CD4-positive, CD25-positive, alpha-beta regulatory T cell (primary cell): ENCODE measurements around the gene MORC1. TPM values are rescaled to one million over a fixed set of nuclear protein-coding genes. Genes with fewer than 3 reads are reported as not detected.

Experiments
- ATAC-seq, 2 donors: fragments of 150-1000 bp; cut with Tn5 transposase; one replicate each; pipeline ENCODE4 v1.10.0; 2021; ENCODE audit warnings: low read depth in 2 of 2, moderate number of reproducible peaks in 2 of 2, moderate library complexity in 1 of 2
- DNase-seq, 3 donors: peaks; one replicate each; pipeline versions ENCODE4 v3.0.0 to v3.0.0-alpha.2; 2012 to 2022; ENCODE audit warnings: mixed read lengths in 1 of 3
- H3K27ac ChIP-seq: one replicate; pipeline ENCODE4 v1.7.0; 2013; ENCODE audit warnings: mild to moderate bottlenecking, low read length; ENCODE audit not compliant: insufficient read depth, poor library complexity, severe bottlenecking
- H3K27me3 ChIP-seq: one replicate; pipeline ENCODE4 v1.7.0; 2013; ENCODE audit warnings: low read length; ENCODE audit not compliant: control insufficient read depth, insufficient read depth
- H3K36me3 ChIP-seq: one replicate; pipeline ENCODE4 v1.7.0; 2013; ENCODE audit warnings: mild to moderate bottlenecking, low read length, moderate library complexity; ENCODE audit not compliant: control insufficient read depth, insufficient read depth
- H3K4me1 ChIP-seq: 2 replicates; pipeline ENCODE4 v1.7.0; 2013; ENCODE audit warnings: mild to moderate bottlenecking, low read length; ENCODE audit not compliant: insufficient read depth, control insufficient read depth, poor library complexity, severe bottlenecking
- H3K4me3 ChIP-seq: one replicate; pipeline ENCODE4 v1.7.0; 2013; ENCODE audit warnings: low read depth, mild to moderate bottlenecking, low read length, moderate library complexity
- H3K9me3 ChIP-seq, 2 experiments: 1 replicate in 1 of 2; 2 replicates in 1 of 2; pipeline ENCODE4 v1.7.0; 2013; ENCODE audit warnings: low read length in 2 of 2, mild to moderate bottlenecking in 1 of 2, moderate library complexity in 1 of 2; ENCODE audit not compliant: control insufficient read depth in 2 of 2
- H3K27ac Mint-ChIP-seq, 3 donors: one replicate each; pipeline ENCODE4 v1.8.0; 2020 to 2022; ENCODE audit warnings: mild to moderate bottlenecking in 3 of 3, mixed read lengths in 3 of 3, moderate library complexity in 2 of 3
- H3K27me3 Mint-ChIP-seq: one replicate; pipeline ENCODE4 v1.8.0; 2022; ENCODE audit warnings: mild to moderate bottlenecking, mixed read lengths
- H3K36me3 Mint-ChIP-seq: one replicate; pipeline ENCODE4 v1.8.0; 2020; ENCODE audit warnings: mixed read lengths
- H3K4me1 Mint-ChIP-seq, 4 donors: one replicate each; pipeline ENCODE4 v1.8.0; 2020 to 2022; ENCODE audit warnings: mixed read lengths in 4 of 4, mild to moderate bottlenecking in 1 of 4
- H3K4me3 Mint-ChIP-seq, 4 donors: one replicate each; pipeline ENCODE4 v1.8.0; 2020 to 2022; ENCODE audit warnings: mild to moderate bottlenecking in 4 of 4, mixed read lengths in 4 of 4, moderate library complexity in 3 of 4
- H3K9me3 Mint-ChIP-seq, 7 donors: one replicate each; pipeline ENCODE4 v1.8.0; 2020 to 2022; ENCODE audit warnings: mixed read lengths in 7 of 7, mild to moderate bottlenecking in 3 of 7, moderate library complexity in 2 of 7
- polyA plus RNA-seq, 4 donors: library from polyadenylated mRNA; unstranded; fragments of 300-500 nt; fragmentation: Illumina TruSeq; gene quantifications; one replicate each; pipeline ENCODE4 v1.2.3, GENCODE V29; 2021
- total RNA-seq: library from RNA; stranded (reverse); gene quantifications from one replicate; pipeline ENCODE4 v1.2.3, GENCODE V29; 2022

The MORC1 gene
- total and polyA plus RNA-seq, 5 donors from 2014 or later = 0.12 TPM; not detected in 4

DNA sequence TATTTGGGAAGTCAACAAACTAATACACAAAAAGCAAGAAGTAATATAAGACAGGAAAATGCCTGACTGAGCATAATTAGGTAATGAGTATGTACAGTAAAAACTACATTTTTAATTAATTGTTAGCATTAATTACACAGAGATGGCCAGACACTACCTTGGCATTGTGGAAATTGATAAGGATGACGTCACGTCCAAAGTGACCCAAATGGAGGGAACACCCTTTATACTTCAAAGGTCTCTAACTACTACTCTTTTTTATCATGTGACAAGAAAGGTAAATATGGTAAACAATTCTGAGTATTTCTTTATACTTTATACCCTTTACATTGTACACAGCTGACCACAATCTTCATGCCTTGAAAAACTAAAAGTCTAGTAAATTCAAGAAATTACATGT, 141.9 kb downstream of the MORC1 start:
- H3K27ac Mint-ChIP-seq = no peak overlapping the region
- Histone ChIP-seq H3K36me3 (no peaks in the 10 kb centered on the region), H3K4me1 (no peaks in the 10 kb centered on the region), H3K27ac (no peak overlapping the region), H3K9me3 (no peaks in the 10 kb centered on the region), H3K4me3 (no peak overlapping the region), H3K27me3 (no peaks in the 10 kb centered on the region)
- no peak for DNase-seq
- H3K4me3 Mint-ChIP-seq = no peak overlapping the region
- H3K4me1 Mint-ChIP-seq = peaks cover 0 to 3% (median 0%) of the 10 kb centered on the region in 4 donors
- peaks cover 0 to 6% (median 0%) of the 10 kb centered on the region in 7 donors for H3K9me3 Mint-ChIP-seq
- ATAC-seq = no peak
- H3K27me3 Mint-ChIP-seq = peaks cover 32% of the 10 kb centered on the region
- H3K36me3 Mint-ChIP-seq = no peaks in the 10 kb centered on the region

DNA sequence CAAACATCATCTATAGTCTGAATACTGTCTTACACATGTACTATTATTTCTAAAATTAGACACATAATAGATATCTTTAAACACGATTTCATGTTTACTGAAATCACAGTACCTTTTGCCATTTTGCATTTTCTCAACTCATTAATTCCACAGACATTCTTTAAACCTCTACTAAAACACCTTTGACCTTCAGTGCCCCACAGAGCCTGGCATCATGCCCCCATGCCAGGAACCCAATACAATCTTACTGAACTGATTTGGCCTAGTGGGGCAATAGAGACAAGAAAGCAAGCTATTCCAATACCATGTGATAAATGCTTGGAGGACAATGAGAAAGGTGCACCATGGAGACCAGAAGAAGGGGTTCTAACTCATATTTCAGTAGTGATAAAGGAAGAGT, 144.9 kb downstream of the MORC1 start:
- Mint-ChIP-seq H3K27me3 (peaks cover 14% of the 10 kb centered on the region), H3K4me1 (peaks cover 0 to 3% (median 0%) of the 10 kb centered on the region in 4 donors), H3K36me3 (no peaks in the 10 kb centered on the region), H3K9me3 (peaks cover 0 to 3% (median 0%) of the 10 kb centered on the region in 7 donors), H3K27ac (no peak overlapping the region), H3K4me3 (no peak overlapping the region)
- Histone ChIP-seq H3K27ac (no peak overlapping the region), H3K4me3 (no peak overlapping the region), H3K36me3 (no peaks in the 10 kb centered on the region), H3K4me1 (no peaks in the 10 kb centered on the region), H3K27me3 (no peaks in the 10 kb centered on the region), H3K9me3 (no peaks in the 10 kb centered on the region)
- no peak for ATAC-seq
- DNase-seq = no peak

DNA sequence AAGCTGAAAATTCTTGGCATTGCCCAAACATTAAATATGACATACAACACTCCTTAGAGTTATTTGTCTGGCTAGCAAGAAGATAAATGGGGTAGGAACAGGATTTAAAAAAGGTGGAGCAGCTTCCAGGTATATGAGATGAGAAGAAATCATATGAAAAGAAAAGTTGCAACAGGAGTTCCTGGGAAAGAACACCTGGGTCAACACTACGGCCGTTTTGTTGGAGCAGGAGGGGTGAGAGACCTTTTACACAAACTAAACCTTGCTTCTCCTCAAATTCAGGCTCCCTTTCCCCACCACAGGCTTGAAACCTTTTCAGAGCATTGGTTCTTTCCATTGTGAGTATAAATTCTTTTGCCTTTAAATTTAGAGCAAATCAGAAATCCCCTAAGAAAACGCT, 145.5 kb downstream of the MORC1 start:
- Mint-ChIP-seq H3K27ac (no peak overlapping the region), H3K9me3 (peaks cover 0 to 3% (median 0%) of the 10 kb centered on the region in 7 donors), H3K4me1 (peaks cover 0 to 3% (median 0%) of the 10 kb centered on the region in 4 donors), H3K27me3 (peaks cover 14% of the 10 kb centered on the region), H3K36me3 (no peaks in the 10 kb centered on the region), H3K4me3 (no peak overlapping the region)
- H3K4me1 ChIP-seq = no peaks in the 10 kb centered on the region
- H3K27me3 ChIP-seq = no peaks in the 10 kb centered on the region
- H3K36me3 ChIP-seq = no peaks in the 10 kb centered on the region
- H3K9me3 ChIP-seq = no peaks in the 10 kb centered on the region
- H3K27ac ChIP-seq = no peak overlapping the region
- ATAC-seq (no peak), DNase-seq (no peak)
- no peak overlapping the region for H3K4me3 ChIP-seq

DNA sequence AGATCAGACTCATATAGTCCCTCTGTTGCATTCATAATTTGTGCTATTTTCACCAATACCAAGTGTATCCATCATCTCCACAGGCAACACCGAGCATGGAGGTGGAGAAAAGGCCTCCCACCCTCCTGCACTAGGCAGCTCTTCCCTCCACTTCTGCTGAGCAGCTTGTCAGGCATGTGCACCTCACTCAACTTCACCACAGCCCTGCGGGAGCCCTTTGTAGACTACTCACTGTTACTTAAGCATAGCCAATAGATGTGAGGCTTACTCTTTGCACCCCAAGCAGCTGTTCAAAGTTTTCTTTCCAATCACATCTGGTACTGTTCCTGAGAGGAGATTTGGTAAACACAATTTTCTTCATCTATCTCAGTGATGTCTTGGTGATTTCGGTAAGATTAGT, 147.4 kb downstream of the MORC1 start:
- no peaks in the 10 kb centered on the region for H3K9me3 ChIP-seq
- no peaks in the 10 kb centered on the region for H3K4me1 ChIP-seq
- H3K4me3 ChIP-seq = no peak overlapping the region
- Mint-ChIP-seq H3K4me3 (no peak overlapping the region), H3K36me3 (no peaks in the 10 kb centered on the region), H3K4me1 (peaks cover 0 to 17% (median 7%) of the 10 kb centered on the region in 4 donors), H3K27me3 (peaks cover 14% of the 10 kb centered on the region), H3K9me3 (peaks cover 0 to 3% (median 0%) of the 10 kb centered on the region in 7 donors), H3K27ac (no peak overlapping the region)
- H3K27me3 ChIP-seq = no peaks in the 10 kb centered on the region
- H3K27ac ChIP-seq = no peak overlapping the region
- no peaks in the 10 kb centered on the region for H3K36me3 ChIP-seq
- ATAC-seq (no peak), DNase-seq (no peak)

DNA sequence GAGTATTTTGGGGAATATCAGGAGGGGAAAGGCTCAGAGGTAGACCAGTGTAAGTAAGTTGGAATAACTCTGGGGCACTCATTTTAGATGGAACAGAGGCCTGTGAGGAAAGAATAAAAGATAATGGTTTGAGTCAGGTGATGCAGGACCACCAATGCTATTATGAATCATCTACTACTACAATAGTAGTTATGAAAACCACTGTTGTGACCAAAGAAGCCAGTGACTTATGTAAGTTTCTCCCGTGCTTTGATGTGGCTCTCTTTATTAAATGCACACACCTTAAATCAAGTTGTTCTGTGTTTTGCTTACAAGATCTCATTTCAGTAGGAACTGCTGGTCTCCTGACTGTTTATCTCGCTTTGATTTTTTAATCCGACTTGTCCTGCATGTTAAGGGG, 151.2 kb downstream of the MORC1 start:
- H3K27me3 Mint-ChIP-seq = peaks cover 4% of the 10 kb centered on the region
- H3K4me1 Mint-ChIP-seq = peaks cover 0 to 23% (median 10%) of the 10 kb centered on the region in 4 donors
- no peak for ATAC-seq

DNA sequence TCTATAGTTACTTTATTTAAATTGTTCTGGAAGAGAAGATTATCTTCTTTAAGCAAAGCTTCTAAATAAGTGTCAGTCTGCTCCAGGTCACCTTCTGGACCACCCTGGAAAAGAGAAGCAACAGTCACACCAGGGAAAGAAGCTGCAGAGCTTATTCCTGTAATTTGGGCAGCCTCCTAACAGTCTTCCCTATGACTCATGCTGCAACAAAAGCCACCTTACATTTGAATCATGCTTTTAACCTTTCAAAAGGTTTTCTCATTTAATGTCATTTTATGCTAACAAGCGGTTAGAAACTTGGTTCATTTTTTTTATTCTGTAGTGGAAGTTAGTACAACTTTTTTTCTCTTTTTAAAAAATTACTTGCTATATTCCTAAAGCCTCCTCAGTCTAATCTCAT, 158.9 kb downstream of the MORC1 start:
- Mint-ChIP-seq H3K9me3 (no peaks in the 10 kb centered on the region), H3K4me3 (no peak overlapping the region), H3K27ac (no peak overlapping the region), H3K27me3 (peaks cover 9% of the 10 kb centered on the region), H3K4me1 (no peaks in the 10 kb centered on the region), H3K36me3 (no peaks in the 10 kb centered on the region)
- no peak for ATAC-seq
- no peaks in the 10 kb centered on the region for H3K36me3 ChIP-seq
- no peak overlapping the region for H3K27ac ChIP-seq
- H3K27me3 ChIP-seq = no peaks in the 10 kb centered on the region
- H3K4me1 ChIP-seq = no peaks in the 10 kb centered on the region
- no peaks in the 10 kb centered on the region for H3K9me3 ChIP-seq
- DNase-seq = no peak
- no peak overlapping the region for H3K4me3 ChIP-seq

More for the DNA sequence above, 151.2 kb downstream of the MORC1 start:
- no peaks in the 10 kb centered on the region for H3K9me3 ChIP-seq
- Mint-ChIP-seq H3K9me3 (peaks cover 0 to 3% (median 0%) of the 10 kb centered on the region in 7 donors), H3K4me3 (no peak overlapping the region), H3K27ac (no peak overlapping the region), H3K36me3 (no peaks in the 10 kb centered on the region)
- H3K36me3 ChIP-seq = no peaks in the 10 kb centered on the region
- H3K27ac ChIP-seq = no peak overlapping the region
- no peak overlapping the region for H3K4me3 ChIP-seq
- H3K4me1 ChIP-seq = no peaks in the 10 kb centered on the region
- no peaks in the 10 kb centered on the region for H3K27me3 ChIP-seq
- peak in 1 of 3 donors; percentile 8 for DNase-seq

DNA sequence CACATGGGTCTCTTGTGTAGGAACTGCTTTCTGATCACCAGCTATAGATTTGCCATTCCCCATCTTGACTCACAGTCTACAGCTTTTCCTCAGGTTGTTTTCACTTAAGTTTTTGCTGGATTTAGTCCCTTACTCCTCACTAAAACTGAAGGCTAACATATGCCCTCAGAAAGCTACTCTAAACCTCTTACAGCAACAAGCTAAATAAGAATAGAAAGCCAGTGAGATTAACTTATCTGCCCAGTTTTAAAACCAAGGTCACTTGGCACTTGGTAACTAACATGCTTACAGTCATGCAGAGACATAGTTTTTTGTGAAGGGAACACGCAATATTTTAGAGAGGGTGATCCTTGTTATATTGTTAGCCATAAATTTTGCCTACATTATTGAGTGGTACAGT, 164.2 kb downstream of the MORC1 start, which contains the start of gene GUCA1C:
TSS of gene GUCA1C (minus strand) at position 180 of the 400 bp plus-strand sequence. CDS start at position 63, 117 bp downstream.
- no peaks in the 10 kb centered on the region for H3K36me3 ChIP-seq
- H3K9me3 ChIP-seq = no peaks in the 10 kb centered on the region
- no peak within 1 kb of the TSS for H3K4me3 ChIP-seq
- Mint-ChIP-seq H3K4me1 (no peaks in the 10 kb centered on the region), H3K4me3 (no peak within 1 kb of the TSS), H3K27me3 (peaks cover 7% of the 10 kb centered on the region), H3K9me3 (peaks cover 0 to 1% (median 0%) of the 10 kb centered on the region in 7 donors), H3K36me3 (no peaks in the 10 kb centered on the region), H3K27ac (no peak within 1 kb of the TSS)
- ATAC-seq (no peak), DNase-seq (no peak)
- no peak within 1 kb of the TSS for H3K27ac ChIP-seq
- peaks cover 14% of the 10 kb centered on the region for H3K27me3 ChIP-seq
- no peaks in the 10 kb centered on the region for H3K4me1 ChIP-seq

DNA sequence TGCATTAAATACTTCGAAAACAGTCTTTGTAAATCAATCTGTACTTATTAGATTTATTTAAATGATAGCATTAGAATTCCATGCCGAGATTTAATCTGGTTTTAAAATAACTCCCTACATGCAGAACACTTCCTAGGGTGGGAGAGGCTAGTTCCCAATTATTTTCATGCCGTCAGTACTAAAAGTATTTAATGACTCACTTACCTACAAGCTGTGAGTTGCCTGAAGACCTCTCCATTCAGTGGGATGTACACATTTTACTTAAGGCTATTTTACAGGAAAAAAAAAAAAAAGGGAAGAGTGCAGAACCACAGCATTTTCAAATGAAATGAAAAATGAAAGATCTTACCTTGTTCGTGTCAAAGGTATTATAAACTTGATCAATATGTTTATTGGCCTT, 164.7 kb downstream of the MORC1 start:
- no peak for ATAC-seq
- Histone ChIP-seq H3K36me3 (no peaks in the 10 kb centered on the region), H3K9me3 (no peaks in the 10 kb centered on the region), H3K27me3 (peaks cover 14% of the 10 kb centered on the region), H3K4me3 (no peak overlapping the region), H3K4me1 (no peaks in the 10 kb centered on the region), H3K27ac (no peak overlapping the region)
- Mint-ChIP-seq H3K27me3 (peaks cover 7% of the 10 kb centered on the region), H3K27ac (no peak overlapping the region), H3K4me3 (no peak overlapping the region), H3K36me3 (no peaks in the 10 kb centered on the region), H3K4me1 (no peaks in the 10 kb centered on the region), H3K9me3 (peaks cover 0 to 1% (median 0%) of the 10 kb centered on the region in 7 donors)
- DNase-seq = no peak
